Endothelial cell of umbilical vein (primary cell): ENCODE measurements around the gene ZDHHC22. TPM values are rescaled to one million over a fixed set of nuclear protein-coding genes. Genes with fewer than 3 reads are reported as not detected.

Source experiments
- BruUV-seq: library from RNA; stranded (reverse); fragments of 400-500 nt; replicated peaks from 2 replicates; lab custom pipeline; 2021; lab: Mats Ljungman, UMichigan
- CTCF ChIA-PET: fragments of 300-600, 350-600 bp; sonication (Branson Sonifier 250); formaldehyde crosslinking; loops from one replicate; lab custom pipeline; 2021; ENCODE audit warnings: antibody characterized with exemption, inconsistent platforms; lab: Charles Lee
- POLR2A ChIA-PET: fragments of 300-600, 350-600 bp; sonication (Branson Sonifier 250); formaldehyde crosslinking; loops from one replicate; lab custom pipeline; 2021; ENCODE audit warnings: antibody characterized with exemption, inconsistent platforms; lab: Charles Lee
- DNase-seq: peaks from one replicate; pipeline ENCODE4 v3.0.0-alpha.2; 2011; ENCODE audit warnings: low read depth, low spot score
- FAIRE-seq: peaks from 2 replicates; lab custom pipeline; 2011; peaks lifted over from hg19 to GRCh38; lab: Jason Lieb, UNC
- H2AFZ ChIP-seq: 2 replicates; pipeline ENCODE4 v1.6.0; 2012; ENCODE audit warnings: low read depth, low read length, control low read depth, inconsistent platforms
- H3K27ac ChIP-seq: 2 replicates; pipeline ENCODE4 v1.5.1; 2011; ENCODE audit warnings: low read depth, mild to moderate bottlenecking, control low read depth, low read length, moderate library complexity; ENCODE audit not compliant: insufficient read depth
- H3K27me3 ChIP-seq, 2 experiments: 2 replicates each; pipeline versions ENCODE4 v1.6.0 to v1.6.1; 2011; ENCODE audit warnings: low read length in 2 of 2, mixed read lengths in 1 of 2; ENCODE audit not compliant: control insufficient read depth in 2 of 2, insufficient read depth in 2 of 2
- H3K36me3 ChIP-seq, 2 experiments: 2 replicates in 1 of 2; 3 replicates in 1 of 2; pipeline ENCODE4 v1.5.1; 2011; ENCODE audit warnings: low read length in 2 of 2, mild to moderate bottlenecking in 1 of 2, moderate library complexity in 1 of 2; ENCODE audit not compliant: control insufficient read depth in 2 of 2, insufficient read depth in 2 of 2; ENCODE audit errors: extremely low read depth in 1 of 2
- H3K4me1 ChIP-seq: 3 replicates; pipeline ENCODE4 v1.5.1; 2011; ENCODE audit warnings: mild to moderate bottlenecking, low read length; ENCODE audit not compliant: control insufficient read depth, insufficient read depth; ENCODE audit errors: extremely low read depth
- H3K4me2 ChIP-seq: 2 replicates; pipeline ENCODE4 v1.6.1; 2011; ENCODE audit warnings: low read length, control low read depth, mixed read lengths; ENCODE audit not compliant: insufficient read depth
- H3K4me3 ChIP-seq, 3 experiments: fragments of 200-600 bp in 1 of 3; sonication (generic), shearing (Covaris generic) in 1 of 3; replicated peaks in 1 of 3; 2 replicates each; pipeline ENCODE4 v1.5.1; 2011 to 2016; ENCODE audit warnings: control low read depth in 3 of 3, low read length in 3 of 3, mild to moderate bottlenecking in 2 of 3, inconsistent platforms in 1 of 3, low read depth in 1 of 3, moderate library complexity in 1 of 3; ENCODE audit not compliant: insufficient read depth in 1 of 3
- H3K79me2 ChIP-seq: 2 replicates; pipeline ENCODE4 v1.6.0; 2012; ENCODE audit warnings: low read length, inconsistent platforms; ENCODE audit not compliant: control insufficient read depth, insufficient read depth
- H3K9ac ChIP-seq: replicated peaks from 2 replicates; pipeline ENCODE3; 2011; ENCODE audit warnings: low read length, control low read depth; ENCODE audit not compliant: insufficient read depth; ENCODE audit errors: extremely low read depth
- H3K9me1 ChIP-seq: replicated peaks from 3 replicates; pipeline ENCODE4 v1.6.0; 2011; ENCODE audit warnings: mild to moderate bottlenecking, low read length; ENCODE audit not compliant: control insufficient read depth, insufficient read depth; ENCODE audit errors: extremely low read depth
- H3K9me3 ChIP-seq: replicated peaks from 2 replicates; pipeline ENCODE4 v1.5.1; 2012; ENCODE audit warnings: low read length, inconsistent platforms; ENCODE audit not compliant: control insufficient read depth, insufficient read depth
- H4K20me1 ChIP-seq: replicated peaks from 2 replicates; pipeline ENCODE3; 2011; ENCODE audit warnings: mild to moderate bottlenecking, low read length; ENCODE audit not compliant: control insufficient read depth, insufficient read depth; ENCODE audit errors: extremely low read depth
- CTCF ChIP-seq, 2 donors: IDR thresholded peaks; 1 replicate in 1 of 2; 2 replicates in 1 of 2; pipeline ENCODE4 v1.5.1; 2011; ENCODE audit warnings: low read length in 2 of 2, mild to moderate bottlenecking in 2 of 2, moderate library complexity in 2 of 2, control low read depth in 1 of 2, inconsistent platforms in 1 of 2, low read depth in 1 of 2; ENCODE audit not compliant: insufficient read depth in 1 of 2; ENCODE audit errors: extremely low read depth in 1 of 2
- EZH2 ChIP-seq: IDR thresholded peaks from 2 replicates; pipeline ENCODE4 v1.6.1; 2012; ENCODE audit warnings: borderline replicate concordance, low read depth, mild to moderate bottlenecking, moderate library complexity, low read length, inconsistent platforms; ENCODE audit not compliant: severe bottlenecking
- FOS ChIP-seq: IDR thresholded peaks from 2 replicates; pipeline ENCODE4 v1.6.1; 2011; ENCODE audit warnings: mild to moderate bottlenecking, low read length, moderate library complexity, borderline replicate concordance; ENCODE audit not compliant: insufficient read depth
- GATA2 ChIP-seq: IDR thresholded peaks from 2 replicates; pipeline ENCODE4 v1.7.0; 2011; ENCODE audit warnings: low read depth, mild to moderate bottlenecking, moderate library complexity, mixed read lengths, low read length; ENCODE audit not compliant: insufficient read length, insufficient read depth
- JUN ChIP-seq: IDR thresholded peaks from 2 replicates; pipeline ENCODE4 v1.6.1; 2011; ENCODE audit warnings: borderline replicate concordance, low read depth; ENCODE audit not compliant: insufficient read length, insufficient read depth
- MYC ChIP-seq: IDR thresholded peaks from one replicate; pipeline ENCODE4 v1.6.1; 2011; ENCODE audit warnings: mild to moderate bottlenecking, low read depth, low read length
- POLR2A ChIP-seq: IDR thresholded peaks from 2 replicates; pipeline ENCODE4 v1.6.1; 2012; ENCODE audit warnings: low read depth, mild to moderate bottlenecking, control low read depth, low read length
- POLR2AphosphoS5 ChIP-seq: IDR thresholded peaks from 2 replicates; pipeline ENCODE4 v1.6.1; 2012; ENCODE audit warnings: low read depth, mild to moderate bottlenecking, control low read depth, low read length, moderate library complexity; ENCODE audit not compliant: insufficient read depth
- dilution Hi-C: fragments of 300-500 bp; cut with MboI; formaldehyde crosslinking; loops from one replicate; pipeline ENCODE4 v1.15.0; 2019; ENCODE audit warnings: low sequenced_read_pairs; ENCODE audit not compliant: extremely low pct_ligation_motif_present
- intact Hi-C: fragments of 100-400 bp; cut with micrococcal nuclease; formaldehyde crosslinking; loops from one replicate; pipeline ENCODE4 v1.10.0; 2022
- polyA plus RNA-seq, 4 experiments: library from polyadenylated mRNA; depleted of rRNA in 3 of 4; stranded (reverse) in 3 of 4; unstranded in 1 of 4; fragments of >200 nt; gene quantifications; 2 replicates each; pipeline versions ENCODE4 v1.2.1 to v1.2.3, GENCODE V29; 2011 to 2012; ENCODE audit warnings: missing spikeins in 1 of 4
- total RNA-seq: library from RNA; stranded (reverse); gene quantifications from 2 replicates; pipeline ENCODE4 v1.2.3, GENCODE V29; 2021
- TF ChIP-seq, protein P1 (sequence below): IDR thresholded peaks from 2 replicates; pipeline ENCODE4 v1.6.1; 2011; ENCODE audit not compliant: insufficient read depth, insufficient read length

Gene ZDHHC22
- total and polyA plus RNA-seq, 2 donors (not counting 3 experiments of a cell fraction or from before 2014, with no cell fraction given), result 0.03 to 0.24 TPM

GRCh38 chr14:77106666-77107065 is 34.9 kb downstream of the ZDHHC22 start:
- TF ChIP-seq POLR2A (no peak), FOS (no peak), POLR2AphosphoS5 (no peak), GATA2 (no peak), JUN (no peak), MYC (no peak), CTCF (IDR thresholded peaks at IDR 0.05; ENCODE audit: extremely low read depth in 1 of 2, insufficient read depth in 1 of 2, low read depth in 1 of 2, low read length in 2 of 2) (no peak), EZH2 (no peak)
- TF ChIP-seq, protein P1, sequence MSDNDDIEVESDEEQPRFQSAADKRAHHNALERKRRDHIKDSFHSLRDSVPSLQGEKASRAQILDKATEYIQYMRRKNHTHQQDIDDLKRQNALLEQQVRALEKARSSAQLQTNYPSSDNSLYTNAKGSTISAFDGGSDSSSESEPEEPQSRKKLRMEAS, result no peak
- dilution Hi-C loops, result no loop called here
- FAIRE-seq, result no peak

More at GRCh38 chr14:77106666-77107065, 34.9 kb downstream of the ZDHHC22 start:
- Histone ChIP-seq H3K27ac (no peak overlapping the region), H3K4me2 (no peak overlapping the region), H3K9me3 (no peaks in the 10 kb centered on the region), H3K27me3 (no peaks in the 10 kb centered on the region), H3K4me3 (no peak overlapping the region), H4K20me1 (no peaks in the 10 kb centered on the region), H3K9me1 (no peaks in the 10 kb centered on the region), H2AFZ (no peak overlapping the region), H3K79me2 (peaks cover 22% of the 10 kb centered on the region), H3K9ac (no peak overlapping the region), H3K4me1 (peaks cover 12% of the 10 kb centered on the region), H3K36me3 (peaks cover 0 to 7% of the 10 kb centered on the region in 2 experiments)
- ChIA-PET POLR2A (no interaction called here), CTCF (no interaction called here)
- intact Hi-C loops, result no loop called here
- no peak for DNase-seq
- BruUV-seq, result no TSS peak
